Measurements from ENCODE around the gene STPG2. TPM values are rescaled to one million over a fixed set of nuclear protein-coding genes. Genes with fewer than 3 reads are reported as not detected.

STPG2 gene
- total RNA-seq, 1 experiment from 2014 or later = 0.35 TPM

GRCh38 chr4:98151145-98151924, 8.1 kb upstream of the STPG2 start:
- no peaks in the 10 kb centered on the region for H3K36me3 ChIP-seq (ENCODE audit: low read depth)
- no peak overlapping the region for H3K4me2 ChIP-seq
- POLR2A ChIA-PET (ENCODE audit: unreplicated experiment) = interaction anchor here (0.7 kb wide), 1 partner anchor 175 kb away, joined by 7 read pairs; no protein-coding TSS in a partner anchor
- TF ChIP-seq, protein P1, sequence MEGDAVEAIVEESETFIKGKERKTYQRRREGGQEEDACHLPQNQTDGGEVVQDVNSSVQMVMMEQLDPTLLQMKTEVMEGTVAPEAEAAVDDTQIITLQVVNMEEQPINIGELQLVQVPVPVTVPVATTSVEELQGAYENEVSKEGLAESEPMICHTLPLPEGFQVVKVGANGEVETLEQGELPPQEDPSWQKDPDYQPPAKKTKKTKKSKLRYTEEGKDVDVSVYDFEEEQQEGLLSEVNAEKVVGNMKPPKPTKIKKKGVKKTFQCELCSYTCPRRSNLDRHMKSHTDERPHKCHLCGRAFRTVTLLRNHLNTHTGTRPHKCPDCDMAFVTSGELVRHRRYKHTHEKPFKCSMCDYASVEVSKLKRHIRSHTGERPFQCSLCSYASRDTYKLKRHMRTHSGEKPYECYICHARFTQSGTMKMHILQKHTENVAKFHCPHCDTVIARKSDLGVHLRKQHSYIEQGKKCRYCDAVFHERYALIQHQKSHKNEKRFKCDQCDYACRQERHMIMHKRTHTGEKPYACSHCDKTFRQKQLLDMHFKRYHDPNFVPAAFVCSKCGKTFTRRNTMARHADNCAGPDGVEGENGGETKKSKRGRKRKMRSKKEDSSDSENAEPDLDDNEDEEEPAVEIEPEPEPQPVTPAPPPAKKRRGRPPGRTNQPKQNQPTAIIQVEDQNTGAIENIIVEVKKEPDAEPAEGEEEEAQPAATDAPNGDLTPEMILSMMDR (conservative IDR thresholded peaks at IDR 0.05) = no peak
- TF ChIP-seq EZH2 (IDR thresholded peaks at IDR 0.05; ENCODE audit: low read depth) = no peak
- H2AFZ ChIP-seq = no peak overlapping the region
- H3K9me2 ChIP-seq (ENCODE audit: insufficient read depth) = no peaks in the 10 kb centered on the region
- no peaks in the 10 kb centered on the region for H4K20me1 ChIP-seq (ENCODE audit: insufficient read depth)
- peaks cover 17% of the 10 kb centered on the region for H3K4me1 ChIP-seq (replicated peaks; ENCODE audit: insufficient read depth)
- H3K9me3 ChIP-seq (ENCODE audit: insufficient read depth, low read depth) = no peaks in the 10 kb centered on the region
- CTCF ChIA-PET = no interaction called here
- intact Hi-C loops (cut with micrococcal nuclease; ENCODE audit: unreplicated experiment) = loop anchor here (2.0 kb wide), 1 partner anchor 1311 kb away; no protein-coding TSS in a partner anchor
- no TSS peak for BruUV-seq (replicated peaks)
- no peak overlapping the region for H3K27ac ChIP-seq
- no peak overlapping the region for H3K4me3 ChIP-seq
- H3K27me3 ChIP-seq (ENCODE audit: insufficient read depth, low read depth) = no peaks in the 10 kb centered on the region
- DNase-seq = no peak
- no peaks in the 10 kb centered on the region for H3K79me2 ChIP-seq (ENCODE audit: low read depth)
- H3F3A ChIP-seq (ENCODE audit: insufficient read depth, low read depth) = peaks cover 9% of the 10 kb centered on the region; the same call in 1 of the 2 replicates

DNA sequence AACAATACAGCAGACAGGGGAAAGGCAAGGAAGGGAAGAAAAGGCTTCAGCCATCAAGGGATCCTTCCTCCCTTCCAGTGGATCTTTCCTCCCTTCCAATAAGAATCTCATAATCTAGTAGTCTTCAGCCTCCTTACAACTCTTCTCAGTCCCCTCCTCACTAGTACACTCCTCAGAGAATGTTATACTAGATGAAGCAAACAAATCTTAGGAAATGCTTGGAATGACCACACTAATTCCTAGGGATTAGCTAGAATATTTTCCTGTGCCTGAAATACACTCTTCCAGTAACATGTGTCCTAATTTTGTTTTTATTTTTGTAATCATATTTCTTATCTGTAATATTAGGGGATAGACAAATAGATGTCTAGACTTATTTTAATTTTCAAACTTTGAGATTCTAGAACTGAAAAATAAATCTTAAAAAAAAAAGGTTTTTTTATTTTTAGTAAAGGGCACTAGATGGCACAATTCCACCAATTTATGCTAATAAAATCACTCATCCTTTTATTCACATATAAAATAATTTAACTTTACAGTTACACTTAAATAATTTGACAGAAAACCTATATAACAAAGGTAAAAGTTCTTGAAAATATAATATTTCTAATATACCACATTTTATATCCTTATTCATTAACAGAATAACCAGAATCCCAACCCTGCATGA, 7.0 kb upstream of the STPG2 start:
- no peaks in the 10 kb centered on the region for H3K79me2 ChIP-seq (ENCODE audit: low read depth)
- H3K9me3 ChIP-seq (ENCODE audit: insufficient read depth, low read depth) = no peaks in the 10 kb centered on the region
- no peaks in the 10 kb centered on the region for H3K9me2 ChIP-seq (ENCODE audit: insufficient read depth)
- no peaks in the 10 kb centered on the region for H3K27me3 ChIP-seq (ENCODE audit: insufficient read depth, low read depth)
- DNase-seq = no peak
- H4K20me1 ChIP-seq (ENCODE audit: insufficient read depth) = no peaks in the 10 kb centered on the region
- no peak overlapping the region for H2AFZ ChIP-seq
- H3K27ac ChIP-seq = no peak overlapping the region
- BruUV-seq (replicated peaks) = no TSS peak
- H3K4me1 ChIP-seq (replicated peaks; ENCODE audit: insufficient read depth) = peaks cover 17% of the 10 kb centered on the region
- H3K4me2 ChIP-seq = no peak overlapping the region
- CTCF ChIA-PET = no interaction called here
- intact Hi-C loops (cut with micrococcal nuclease; ENCODE audit: unreplicated experiment) = loop anchor here (2.0 kb wide), 1 partner anchor 1313 kb away; no protein-coding TSS in a partner anchor
- no peak overlapping the region for H3K4me3 ChIP-seq
- H3F3A ChIP-seq (ENCODE audit: insufficient read depth, low read depth) = peaks cover 9% of the 10 kb centered on the region; the same call in 1 of the 2 replicates
- POLR2A ChIA-PET (ENCODE audit: unreplicated experiment) = no interaction called here
- TF ChIP-seq, protein P1 (conservative IDR thresholded peaks at IDR 0.05) = peak; percentile 61
- TF ChIP-seq EZH2 (IDR thresholded peaks at IDR 0.05; ENCODE audit: low read depth) = no peak
- no peaks in the 10 kb centered on the region for H3K36me3 ChIP-seq (ENCODE audit: low read depth)

DNA sequence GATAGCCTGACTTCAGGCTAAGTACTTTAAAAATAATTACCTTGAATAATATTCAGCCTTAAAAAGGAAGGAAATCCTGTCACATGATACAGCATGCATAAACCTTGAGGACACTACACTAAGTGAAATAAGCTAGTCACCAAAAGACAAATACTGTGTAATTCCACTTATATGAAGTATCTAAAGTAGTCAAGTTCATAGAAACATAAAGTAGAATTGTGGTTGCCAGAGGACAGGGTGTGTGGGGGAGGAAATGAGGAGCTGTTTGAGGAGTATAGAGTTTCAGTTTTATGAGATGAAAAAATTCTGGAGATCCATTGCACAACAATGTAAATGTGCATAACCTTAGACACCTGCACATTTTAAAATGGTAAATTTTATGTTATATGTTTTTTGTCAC, 5.6 kb upstream of the STPG2 start:
- peak in 1 of 2 experiments; percentile 50 for DNase-seq
- H3K9me3 ChIP-seq (ENCODE audit: insufficient read depth, low read depth) = no peaks in the 10 kb centered on the region
- H4K20me1 ChIP-seq (ENCODE audit: insufficient read depth) = no peaks in the 10 kb centered on the region
- POLR2A ChIA-PET (ENCODE audit: unreplicated experiment) = interaction anchor here (0.6 kb wide), 2 partner anchors 937 to 1310 kb away, joined by 3 read pairs; no protein-coding TSS in a partner anchor
- no peaks in the 10 kb centered on the region for H3K27me3 ChIP-seq (ENCODE audit: insufficient read depth, low read depth)
- peaks cover 9% of the 10 kb centered on the region; the same call in 1 of the 2 replicates for H3F3A ChIP-seq (ENCODE audit: insufficient read depth, low read depth)
- peaks cover 20% of the 10 kb centered on the region for H3K4me1 ChIP-seq (replicated peaks; ENCODE audit: insufficient read depth)
- no peaks in the 10 kb centered on the region for H3K36me3 ChIP-seq (ENCODE audit: low read depth)
- peak overlapping the region; percentile 48 for H3K4me2 ChIP-seq
- H2AFZ ChIP-seq = no peak overlapping the region
- no peak overlapping the region for H3K4me3 ChIP-seq
- intact Hi-C loops (cut with micrococcal nuclease; ENCODE audit: unreplicated experiment) = loop anchor here (10.0 kb wide), 2 partner anchors 506 to 846 kb away; partner anchors contain the start of genes METAP1 and TSPAN5
- CTCF ChIA-PET = no interaction called here
- no peak for TF ChIP-seq EZH2 (IDR thresholded peaks at IDR 0.05; ENCODE audit: low read depth)
- TF ChIP-seq, protein P1 (conservative IDR thresholded peaks at IDR 0.05) = no peak
- no peak overlapping the region for H3K27ac ChIP-seq
- no TSS peak for BruUV-seq (replicated peaks)
- H3K79me2 ChIP-seq (ENCODE audit: low read depth) = no peaks in the 10 kb centered on the region
- no peaks in the 10 kb centered on the region for H3K9me2 ChIP-seq (ENCODE audit: insufficient read depth)
